GM08714 (cell line): ENCODE measurements around the gene RILPL1.
"Not testable (repeated sequence)": the region's sequence is repeated elsewhere in the genome, so short reads cannot be mapped to it uniquely, and the experiment has no call there.

Experiments
- H3K4me3 ChIP-seq: fragments of 200-500 bp; sonication (Bioruptor generic); 2 replicates; pipeline ENCODE4 v1.5.1; 2014; ENCODE audit warnings: mild to moderate bottlenecking, low read length, inconsistent platforms
- ZNF274 ChIP-seq: IDR thresholded peaks from 2 replicates; pipeline ENCODE4 v1.6.1; 2012; ENCODE audit warnings: mild to moderate bottlenecking, low read depth, low read length

Gene RILPL1

DNA sequence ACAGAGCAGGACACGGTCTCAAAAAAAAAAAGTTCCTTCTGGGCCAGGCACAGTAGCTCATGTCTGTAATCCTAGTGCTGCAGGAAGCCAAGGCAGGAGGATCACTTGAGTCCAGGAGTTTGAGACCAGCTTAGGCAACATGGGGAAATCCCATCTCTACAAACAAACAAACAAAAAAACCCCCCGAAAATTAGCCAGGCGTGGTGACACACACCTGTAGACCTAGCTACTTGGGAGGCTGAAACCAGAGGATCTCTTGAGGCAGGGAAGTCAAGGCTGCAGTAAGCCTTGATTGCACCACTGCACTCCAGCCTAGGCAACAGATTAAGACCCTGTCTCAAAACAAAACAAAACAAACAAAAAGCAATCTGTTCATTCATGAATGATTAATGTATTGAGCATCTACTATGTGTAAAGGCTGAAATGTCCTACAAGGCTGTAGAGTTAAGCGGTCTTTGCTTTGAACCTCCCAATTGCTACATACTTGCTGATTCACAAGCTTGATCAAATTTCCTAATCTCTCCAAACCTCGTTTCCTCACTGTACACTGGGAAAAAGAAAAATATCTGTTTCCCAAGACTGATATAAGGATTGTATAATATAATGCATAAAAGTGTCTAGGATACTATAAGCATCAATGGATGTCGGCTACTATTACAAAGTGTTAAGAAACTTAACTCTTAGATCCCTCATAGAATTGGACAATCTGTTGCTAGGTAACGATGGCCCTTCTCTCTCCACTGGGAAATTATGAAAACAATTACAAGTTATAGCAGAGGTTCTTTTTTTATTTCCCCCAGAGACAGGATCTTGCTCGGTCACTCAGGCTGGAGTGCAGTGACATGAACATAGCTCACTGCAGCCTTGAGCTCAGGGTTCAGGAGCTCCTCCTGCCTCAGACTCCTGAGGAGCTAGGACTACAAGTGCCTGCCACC, 89.2 kb downstream of the RILPL1 start:
- H3K4me3 ChIP-seq = no peak overlapping the region
- TF ChIP-seq ZNF274 = no peak

DNA sequence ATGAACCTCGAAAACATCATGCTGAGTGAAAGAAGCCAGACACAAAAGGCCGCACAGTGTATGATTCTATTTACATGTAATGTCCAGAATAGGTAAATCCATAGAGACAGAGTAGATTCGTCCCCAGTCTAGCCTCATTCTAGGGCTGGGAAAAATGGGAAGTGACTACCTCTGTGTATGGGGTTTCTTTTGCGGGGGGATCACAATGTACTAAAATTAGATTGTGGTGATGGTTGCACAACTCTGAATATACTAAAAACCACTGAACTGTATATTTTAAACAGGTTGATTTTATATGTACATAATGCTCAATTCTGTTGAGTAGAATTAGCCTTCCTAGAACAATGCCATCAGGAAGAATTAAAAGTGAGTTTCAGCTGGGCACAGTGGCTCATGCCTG, 90.7 kb downstream of the RILPL1 start:
- no peak overlapping the region for H3K4me3 ChIP-seq
- TF ChIP-seq ZNF274 = no peak

DNA sequence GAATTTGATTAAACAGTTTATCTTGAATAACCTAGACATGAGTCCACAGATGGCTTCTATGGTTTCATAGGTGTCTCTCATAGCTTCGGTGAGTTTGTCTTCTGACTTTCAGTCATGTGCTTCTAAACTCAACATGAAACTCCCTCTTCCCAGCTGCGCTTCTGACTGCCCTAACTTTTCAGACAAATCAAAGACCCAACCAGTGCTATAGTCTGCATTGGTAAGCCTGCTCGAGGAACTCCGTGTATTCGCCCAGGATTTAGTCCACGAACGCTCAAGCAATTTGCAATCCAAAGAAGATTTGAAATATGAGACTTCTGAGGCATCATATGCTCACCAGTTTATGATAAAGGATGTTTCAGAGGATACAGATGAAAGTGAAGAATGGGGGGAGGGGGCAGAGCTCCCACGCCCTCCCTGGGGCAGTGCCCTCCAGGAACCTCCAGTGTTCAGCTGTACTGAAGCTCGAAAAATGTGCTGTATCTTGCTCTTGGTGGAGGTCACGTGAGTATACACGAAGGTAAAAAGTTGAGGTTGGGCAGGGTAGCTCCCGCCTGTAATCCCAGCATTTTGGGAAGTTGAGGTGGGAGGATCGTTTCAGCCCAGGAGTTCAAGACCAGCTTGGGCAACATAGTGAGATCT, 91.9 kb downstream of the RILPL1 start:
- H3K4me3 ChIP-seq = no peak overlapping the region; the same call in 1 of the 2 replicates

DNA sequence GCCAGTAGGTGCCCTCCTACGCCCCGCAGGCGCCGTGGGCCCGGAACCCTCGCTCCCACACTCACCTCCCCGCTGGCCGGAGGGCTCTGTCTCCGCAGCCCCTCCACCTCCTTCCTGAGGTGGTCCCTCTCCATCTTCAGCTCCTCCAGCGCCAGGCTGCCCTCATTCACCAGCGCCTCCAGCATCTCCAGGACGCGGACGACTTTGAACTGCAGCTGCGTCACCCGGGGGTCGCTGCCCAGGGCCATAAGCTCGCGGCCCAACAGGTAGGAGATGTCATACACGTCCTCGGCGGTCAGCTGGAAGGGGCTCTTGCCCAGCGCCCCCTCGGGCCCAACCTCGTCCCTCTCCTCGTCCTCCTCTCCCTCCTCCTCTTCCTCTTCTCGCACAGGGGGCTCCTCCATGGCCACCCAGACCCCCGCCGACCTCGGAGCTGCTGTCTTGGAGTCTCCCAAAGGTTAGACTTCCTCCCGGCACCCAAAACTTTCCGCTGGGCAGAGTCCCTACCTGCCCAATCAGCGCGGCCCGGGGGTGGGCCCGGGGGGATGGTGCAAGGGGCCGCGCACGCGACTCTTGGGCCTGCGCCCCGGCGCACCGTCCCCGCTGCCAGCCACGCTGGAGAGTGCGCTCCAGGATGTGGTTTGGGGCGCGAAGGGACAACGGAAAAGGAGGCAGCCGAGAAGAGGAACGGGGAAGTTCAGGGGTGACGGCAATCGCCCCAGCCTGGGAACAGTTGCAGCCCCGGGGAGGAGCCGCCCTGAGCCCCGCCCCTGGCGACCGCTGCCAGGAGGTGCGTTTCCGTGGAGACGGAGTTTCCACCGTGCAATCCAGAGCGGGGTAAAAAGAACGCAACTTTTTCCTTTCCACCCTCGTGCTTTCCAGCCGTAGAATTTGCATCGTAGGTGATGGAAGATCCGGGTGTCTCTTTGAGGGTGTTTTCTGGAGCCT, 97.2 kb downstream of the RILPL1 start, which contains the start of gene RILPL2:
Gene RILPL2 (minus strand): TSS at position 668 of the 948 bp plus-strand sequence. CDS start 264 bp downstream, at position 404.
- no peak for TF ChIP-seq ZNF274
- peak within 1 kb of the TSS; percentile 80 for H3K4me3 ChIP-seq

More for the DNA sequence above, 91.9 kb downstream of the RILPL1 start:
- TF ChIP-seq ZNF274 = no peak

DNA sequence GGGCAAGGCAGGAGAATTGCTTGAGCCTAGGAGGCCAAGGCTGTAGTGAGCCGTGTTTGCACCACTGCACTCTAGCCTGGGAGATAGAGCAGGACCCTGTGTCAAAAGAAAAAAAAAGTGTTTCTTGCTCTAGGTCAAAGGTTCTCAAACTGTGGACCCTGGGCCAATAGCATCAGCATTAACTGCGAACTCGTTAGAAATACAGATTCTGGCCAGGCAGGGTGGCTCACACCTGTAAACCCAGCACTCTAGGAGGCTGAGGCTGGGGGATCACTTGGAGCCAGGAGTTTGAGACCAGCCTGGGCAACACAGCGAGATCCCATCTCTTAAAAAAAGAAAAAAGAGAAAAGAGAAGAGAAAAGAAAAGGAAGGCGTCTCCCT, 97.9 kb downstream of the RILPL1 start:
- H3K4me3 ChIP-seq = peak overlapping the region; percentile 80
- no peak for TF ChIP-seq ZNF274

DNA sequence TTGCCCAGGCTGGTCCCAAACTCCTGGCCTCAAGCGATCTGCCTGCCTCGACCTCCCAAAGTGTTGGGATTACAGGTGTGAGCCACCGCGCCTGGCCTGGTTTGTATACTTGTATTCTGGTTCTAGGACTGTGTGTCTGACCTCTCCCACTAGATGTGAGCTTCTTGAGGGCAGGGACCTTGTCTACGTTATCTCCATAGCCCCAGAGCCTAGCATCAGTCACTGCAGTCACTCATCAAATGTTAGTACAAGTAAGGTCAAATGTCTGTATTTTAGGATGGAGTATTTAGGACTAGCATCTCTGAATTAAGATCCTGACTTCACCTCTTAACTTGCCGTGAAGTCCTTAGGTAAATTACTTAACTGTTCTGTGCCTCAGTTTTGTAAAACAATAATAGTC, 99.9 kb downstream of the RILPL1 start:
- H3K4me3 ChIP-seq = peak overlapping the region; percentile 72; the same call in 1 of the 2 replicates
- TF ChIP-seq ZNF274 = no peak

DNA sequence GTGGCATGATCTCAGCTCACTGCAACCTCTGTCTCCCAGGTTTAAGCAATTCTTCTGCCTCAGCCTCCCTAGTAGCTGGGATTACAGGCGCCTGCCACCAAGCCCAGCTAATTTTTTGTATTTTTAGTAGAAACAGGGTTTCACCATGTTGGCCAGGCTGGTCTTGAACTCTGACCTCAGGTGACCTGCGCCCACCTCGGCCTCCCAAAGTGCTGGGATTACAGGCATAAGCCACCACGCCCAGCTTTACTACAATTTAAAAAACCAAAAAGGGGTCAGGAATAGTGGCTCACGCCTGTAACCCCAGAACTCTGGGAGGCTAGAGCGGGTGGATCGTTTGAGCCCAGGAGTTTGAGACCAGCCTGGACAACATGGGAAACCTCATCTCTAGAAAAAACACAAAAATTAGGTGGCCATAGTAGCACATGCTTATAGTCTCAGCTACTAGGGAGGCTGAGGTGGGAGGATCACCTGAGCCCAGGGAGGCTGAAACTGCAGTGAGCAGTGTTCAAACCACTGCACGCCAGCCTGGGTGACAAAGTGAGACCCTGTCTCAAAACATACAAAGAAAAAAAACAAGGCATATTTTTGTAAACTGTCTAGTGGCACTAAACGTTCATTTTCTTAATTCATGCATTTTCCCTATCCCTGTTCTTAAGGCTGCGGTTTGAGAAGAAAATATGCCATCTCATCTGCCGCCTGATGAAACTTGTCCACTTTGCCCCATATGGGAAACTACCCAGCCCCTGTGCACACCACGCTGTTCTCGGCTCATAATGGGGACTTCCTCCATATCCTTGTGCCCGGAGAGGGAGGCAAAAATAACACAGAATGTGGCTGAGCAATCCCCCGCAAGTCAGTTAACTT, 101.3 kb downstream of the RILPL1 start:
- peak overlapping the region; percentile 72 for H3K4me3 ChIP-seq

DNA sequence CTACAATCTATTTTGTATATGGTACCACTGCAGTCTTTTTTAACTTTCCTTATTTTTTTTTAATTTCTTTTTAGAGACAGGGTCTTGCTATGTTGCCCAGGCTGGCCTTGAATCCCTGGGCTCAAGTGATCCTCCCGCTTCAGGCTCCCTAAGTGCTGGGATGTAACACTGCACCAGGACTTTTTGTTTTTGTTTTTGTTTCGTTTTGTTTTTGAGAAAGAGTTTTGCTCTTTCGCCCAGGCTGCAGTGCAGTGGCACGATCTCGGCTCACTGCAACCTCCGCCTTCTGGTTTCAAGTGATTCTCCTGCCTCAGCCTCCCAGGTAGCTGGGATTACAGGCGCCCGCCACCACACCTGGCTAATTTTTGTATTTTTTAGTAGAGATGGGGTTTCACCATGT, 104.4 kb downstream of the RILPL1 start:
- not testable (repeated sequence) for H3K4me3 ChIP-seq

DNA sequence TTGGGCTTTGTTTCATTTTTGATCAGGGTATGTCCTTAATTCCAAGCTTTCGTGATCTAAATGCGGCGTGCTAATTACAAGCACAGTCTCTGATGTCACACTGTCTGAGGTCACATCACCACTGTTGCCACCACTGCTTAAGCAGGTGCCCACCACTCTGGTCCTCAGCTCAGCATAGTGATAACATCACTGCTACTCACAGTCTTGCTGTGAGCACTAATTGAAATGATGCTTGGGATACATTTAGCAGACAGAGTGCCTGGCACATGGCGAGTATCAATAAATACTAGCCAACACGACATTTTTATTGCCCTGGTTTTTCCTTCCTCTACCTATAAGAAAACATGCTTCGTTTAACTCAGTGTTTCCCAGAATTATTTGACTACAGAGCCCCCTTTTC, 104.9 kb downstream of the RILPL1 start:
- TF ChIP-seq ZNF274 = no peak
- no peak overlapping the region; the same call in 1 of the 2 replicates for H3K4me3 ChIP-seq

DNA sequence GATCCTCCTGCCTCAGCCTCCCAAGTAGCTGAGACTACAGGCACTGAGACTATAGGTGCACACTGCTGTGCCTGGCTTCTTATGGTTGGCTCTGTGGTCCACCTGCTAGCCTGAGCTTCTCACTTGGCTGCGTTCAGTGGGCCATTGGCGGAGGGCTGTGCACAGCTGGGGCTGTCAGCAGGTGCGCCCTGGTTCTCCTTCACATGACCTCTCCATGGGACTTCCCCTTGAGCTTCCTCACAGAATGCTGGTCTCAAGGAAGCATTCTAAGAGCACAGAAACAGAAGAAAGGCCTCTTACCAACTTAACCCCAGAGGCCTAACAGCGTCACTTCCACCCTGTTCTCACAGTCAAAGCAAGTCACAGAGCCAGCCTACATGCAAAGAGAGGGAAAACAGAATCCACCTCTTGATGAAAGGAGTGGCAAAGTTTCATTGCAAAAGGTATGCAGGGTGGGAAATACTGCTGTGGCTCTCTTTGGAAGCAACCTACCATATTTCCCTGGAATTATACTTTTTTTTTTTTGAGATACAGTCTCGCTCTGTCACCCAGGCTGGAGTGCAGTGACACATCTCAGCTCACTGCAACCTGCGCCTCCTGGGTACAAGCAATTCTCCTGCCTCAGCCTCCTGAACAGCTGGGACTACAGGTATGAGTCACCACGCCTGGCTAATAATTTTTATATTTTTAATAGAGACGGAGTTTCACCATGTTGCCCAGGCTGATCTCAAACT, 106.3 kb downstream of the RILPL1 start:
- no peak for TF ChIP-seq ZNF274
- peak overlapping the region; percentile 14; the same call in 1 of the 2 replicates for H3K4me3 ChIP-seq

DNA sequence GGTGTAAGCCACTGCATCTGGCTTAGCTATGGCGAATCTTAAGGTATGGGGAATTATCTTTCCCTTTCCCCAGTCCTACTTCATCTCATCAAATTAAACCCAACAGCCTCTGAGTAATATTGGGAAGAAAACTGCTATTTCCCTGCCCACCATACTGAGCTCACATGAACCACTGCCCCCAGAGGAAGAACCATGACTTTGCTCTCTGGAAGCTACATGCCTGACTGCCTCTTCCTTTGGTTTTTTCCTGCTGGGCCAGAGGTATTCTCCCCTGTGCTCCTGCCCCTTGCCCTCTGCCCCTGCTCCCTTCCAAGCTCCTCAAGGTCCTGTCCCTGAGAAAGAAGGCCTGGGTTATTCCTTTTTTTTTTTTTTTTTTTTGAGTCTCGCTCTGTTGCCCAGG, 112.2 kb downstream of the RILPL1 start:
- no peak overlapping the region for H3K4me3 ChIP-seq
- no peak for TF ChIP-seq ZNF274
